COLO668 (cell line): ENCODE measurements around the gene TANGO2.

ENCODE experiments used
- DNase-seq: peaks from one replicate; lab custom pipeline; 2025; ENCODE audit not compliant: unreplicated experiment; lab: John Stamatoyannopoulos, UW

TANGO2 gene

GRCh38 chr22:19982991-19983578 lies 37.8 kb upstream of the TANGO2 start:
- DNase-seq, result peak; percentile 31

GRCh38 chr22:19983741-19984140 lies 37.2 kb upstream of the TANGO2 start:
- DNase-seq, result peak; percentile 56

GRCh38 chr22:19984201-19984753 lies 36.6 kb upstream of the TANGO2 start:
- DNase-seq, result peak; percentile 91

GRCh38 chr22:19984851-19985811 lies 35.8 kb upstream of the TANGO2 start:
- no peak for DNase-seq

DNA sequence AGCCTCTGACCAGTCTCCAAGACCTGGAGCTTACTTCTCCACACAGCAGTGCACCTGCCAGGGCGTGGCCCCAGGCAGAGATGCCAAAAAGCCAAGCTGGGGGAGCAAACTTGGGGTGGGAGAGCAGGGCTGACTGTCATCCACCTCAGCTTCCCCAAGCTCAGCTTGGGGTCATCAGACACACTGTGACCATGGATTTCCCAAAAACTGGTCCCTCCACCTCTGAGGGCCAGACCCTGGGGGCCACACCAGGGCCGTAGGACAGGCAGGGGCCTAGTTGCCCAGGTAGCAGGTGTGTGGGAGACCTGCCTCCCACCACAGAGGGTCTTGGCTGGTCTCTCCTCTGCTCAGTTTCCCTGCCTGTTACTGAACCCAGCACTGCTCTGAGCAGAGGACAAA lies 34.9 kb upstream of the TANGO2 start:
- peak; percentile 63 for DNase-seq

DNA sequence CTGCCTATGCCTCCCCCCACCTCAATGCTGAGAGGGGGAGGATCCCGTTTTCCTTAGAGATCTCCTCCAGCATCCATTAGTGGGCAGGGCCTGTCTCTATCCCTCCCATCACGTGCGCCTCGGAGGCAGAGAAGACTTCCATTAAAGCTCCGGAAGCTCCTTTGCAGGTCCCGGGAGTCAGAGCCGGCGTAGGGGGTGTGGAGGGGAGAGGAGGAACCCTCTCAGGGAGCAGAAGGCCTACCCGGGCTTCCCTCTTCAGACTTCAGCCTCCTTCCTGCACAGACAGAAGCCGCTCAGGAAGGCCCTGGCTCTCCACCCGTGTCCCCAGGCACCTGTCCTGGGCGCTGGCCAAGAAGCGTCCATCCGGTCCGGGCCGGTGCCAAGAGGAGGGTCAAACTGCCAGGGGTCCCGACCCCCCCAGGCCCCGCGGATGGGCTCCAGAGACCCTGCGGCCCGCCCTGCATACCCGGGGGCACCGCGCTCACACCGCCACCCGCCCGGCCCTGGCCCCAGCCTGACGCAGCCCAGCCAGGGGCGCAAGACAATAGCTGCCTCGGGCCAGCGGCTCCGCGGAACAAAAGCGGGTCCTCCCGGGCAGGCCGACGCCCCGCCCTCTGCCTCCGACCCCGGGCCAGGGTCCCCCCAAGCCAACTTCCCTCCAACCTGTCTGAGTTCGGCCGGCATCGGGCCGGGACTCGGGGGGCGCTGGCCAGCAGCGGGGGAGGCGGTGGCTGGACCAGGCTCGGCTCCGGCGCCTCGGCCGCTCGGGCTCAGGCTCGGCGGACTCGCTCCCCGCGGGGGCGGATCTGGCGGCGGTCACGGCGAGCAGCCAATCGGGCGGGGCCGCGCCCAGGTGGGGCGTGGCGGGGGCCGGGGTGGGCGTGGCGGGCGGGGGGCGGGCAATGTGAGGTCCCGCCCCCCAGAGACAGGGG lies 34.2 kb upstream of the TANGO2 start:
- DNase-seq, result peak; percentile 90

DNA sequence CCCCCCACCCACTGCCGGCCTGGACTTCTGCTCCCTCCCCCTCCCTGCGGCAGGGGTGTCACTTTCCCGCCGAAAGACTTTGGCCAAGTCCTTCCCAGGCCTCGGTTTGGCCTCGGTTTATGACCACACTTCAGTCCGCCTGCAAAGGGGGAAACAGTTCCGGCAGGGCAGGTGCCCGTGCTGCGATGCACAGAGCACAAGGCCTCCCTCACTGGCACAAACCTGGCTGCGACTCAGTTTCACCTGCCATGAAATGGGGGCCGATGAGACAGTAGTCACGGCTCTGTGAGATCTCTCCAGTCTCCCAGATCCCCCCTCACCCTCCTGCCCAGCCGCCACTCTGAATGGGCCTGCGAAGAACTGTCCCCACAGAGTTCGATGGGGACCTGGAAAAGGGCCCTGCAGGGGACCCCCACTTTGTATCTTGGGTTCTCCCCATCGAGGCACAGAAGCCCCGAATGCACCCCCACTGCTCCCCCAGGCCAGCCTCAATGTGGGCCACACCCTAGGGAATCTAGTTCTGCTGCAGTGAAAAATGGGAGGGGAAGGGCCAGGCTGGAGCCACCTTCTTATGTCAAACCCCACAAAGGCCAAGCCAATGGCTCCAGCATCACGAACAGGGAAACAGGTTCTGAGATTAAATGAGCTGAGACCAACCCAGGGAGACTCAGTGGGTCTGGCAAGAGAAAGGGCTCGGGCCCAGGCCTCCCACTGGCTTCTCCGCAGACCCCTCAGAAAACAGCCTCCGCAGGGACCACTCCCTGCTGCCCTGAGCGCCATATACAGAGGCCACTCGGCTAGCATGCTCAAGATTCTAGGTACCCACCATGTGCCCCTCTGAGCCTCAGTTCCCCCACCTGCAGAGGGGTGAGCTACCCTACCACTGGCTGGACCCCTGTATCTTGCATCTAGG lies 33.3 kb upstream of the TANGO2 start:
- DNase-seq, result no peak

- no peak for DNase-seq
Observed at GRCh38 chr22:19988331-19988808, 32.5 kb upstream of the TANGO2 start.

DNA sequence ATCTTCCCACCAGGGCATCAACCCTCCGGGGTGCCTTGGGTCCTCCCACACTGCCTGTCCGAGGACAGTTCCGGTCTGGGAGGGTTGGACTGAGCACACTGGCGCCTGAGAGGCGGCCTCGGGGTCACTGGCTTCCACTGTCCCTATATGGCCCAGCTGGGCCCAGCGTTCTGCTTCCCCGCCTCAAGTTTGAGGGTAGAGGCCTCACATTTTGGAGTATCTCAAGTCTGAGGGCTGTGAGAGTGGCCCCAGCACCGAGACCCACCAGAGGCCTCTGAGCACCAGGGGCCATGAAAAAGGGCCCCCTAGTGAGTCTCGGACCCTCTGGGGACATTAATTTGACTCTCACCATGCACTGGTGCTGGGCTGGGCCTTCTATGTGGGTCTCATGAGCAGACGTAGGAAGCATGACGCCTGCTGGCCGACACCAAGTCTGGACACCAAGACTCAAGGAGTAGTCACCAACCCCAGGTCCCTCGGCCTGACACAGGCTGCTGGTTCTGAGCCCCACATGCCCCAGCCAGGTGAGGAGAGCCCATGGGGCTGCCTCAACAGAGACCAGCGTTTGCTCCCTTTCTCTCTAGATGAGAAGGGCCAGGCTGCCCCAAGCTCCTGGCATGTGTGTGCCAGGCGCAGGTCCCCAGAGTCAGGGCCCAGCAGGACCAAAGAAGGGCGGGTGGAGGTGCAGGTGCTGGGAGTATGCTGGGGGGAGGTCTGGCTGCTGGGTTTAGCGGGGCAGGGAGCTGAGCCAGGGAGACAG lies 31.8 kb upstream of the TANGO2 start:
- no peak for DNase-seq

DNA sequence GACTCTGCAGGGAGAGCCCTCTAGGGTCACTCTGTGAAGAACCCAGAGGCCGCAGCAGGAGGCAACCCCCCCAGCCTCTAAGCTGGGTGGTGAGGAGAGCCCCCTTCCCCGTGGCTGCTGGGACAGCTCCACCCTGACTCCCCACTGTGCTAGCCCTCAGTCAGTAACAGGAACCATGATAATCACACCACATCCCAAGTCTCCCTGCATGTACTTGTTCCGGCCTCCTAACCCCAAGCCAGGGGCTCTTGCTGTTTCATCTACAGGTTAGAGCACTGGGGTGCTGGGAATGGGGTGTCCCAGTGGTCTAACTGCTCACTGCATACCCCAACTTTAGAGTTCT lies 31.2 kb upstream of the TANGO2 start:
- no peak for DNase-seq

DNA sequence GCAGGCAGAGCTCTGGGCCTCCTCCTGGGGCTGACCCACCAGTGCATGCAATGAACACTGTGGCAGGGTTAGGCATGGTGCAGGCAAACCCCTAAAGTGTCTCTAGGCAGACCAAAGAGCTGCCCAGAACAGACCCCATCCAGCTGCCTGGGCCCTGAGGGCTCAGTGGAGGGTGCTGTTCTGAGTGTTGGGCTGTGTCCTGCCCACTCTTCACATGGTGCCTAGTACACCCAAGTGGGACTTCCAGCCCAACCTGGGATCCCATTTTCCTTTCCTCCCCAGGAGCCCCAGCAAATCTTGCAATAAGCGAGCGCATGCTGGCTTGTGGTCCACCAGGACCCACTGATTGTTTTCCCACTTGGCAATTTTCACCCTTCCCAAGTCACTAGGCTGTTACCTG lies 30.7 kb upstream of the TANGO2 start:
- no peak for DNase-seq

- DNase-seq, result no peak
Observed at GRCh38 chr22:19990609-19991394, 30.1 kb upstream of the TANGO2 start.

DNA sequence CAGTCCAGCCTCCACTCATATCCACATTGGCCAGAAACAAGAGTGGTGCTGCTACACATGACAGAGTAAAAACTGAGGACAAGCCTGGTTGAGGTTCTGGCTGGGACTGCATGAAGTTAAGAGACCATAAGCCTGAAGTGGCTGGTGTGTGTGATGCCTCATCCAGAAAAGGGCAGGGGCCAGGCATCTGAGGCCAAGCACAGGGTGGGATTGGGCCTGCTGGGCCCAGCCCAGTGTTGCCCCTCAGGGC lies 29.6 kb upstream of the TANGO2 start:
- DNase-seq, result no peak

DNA sequence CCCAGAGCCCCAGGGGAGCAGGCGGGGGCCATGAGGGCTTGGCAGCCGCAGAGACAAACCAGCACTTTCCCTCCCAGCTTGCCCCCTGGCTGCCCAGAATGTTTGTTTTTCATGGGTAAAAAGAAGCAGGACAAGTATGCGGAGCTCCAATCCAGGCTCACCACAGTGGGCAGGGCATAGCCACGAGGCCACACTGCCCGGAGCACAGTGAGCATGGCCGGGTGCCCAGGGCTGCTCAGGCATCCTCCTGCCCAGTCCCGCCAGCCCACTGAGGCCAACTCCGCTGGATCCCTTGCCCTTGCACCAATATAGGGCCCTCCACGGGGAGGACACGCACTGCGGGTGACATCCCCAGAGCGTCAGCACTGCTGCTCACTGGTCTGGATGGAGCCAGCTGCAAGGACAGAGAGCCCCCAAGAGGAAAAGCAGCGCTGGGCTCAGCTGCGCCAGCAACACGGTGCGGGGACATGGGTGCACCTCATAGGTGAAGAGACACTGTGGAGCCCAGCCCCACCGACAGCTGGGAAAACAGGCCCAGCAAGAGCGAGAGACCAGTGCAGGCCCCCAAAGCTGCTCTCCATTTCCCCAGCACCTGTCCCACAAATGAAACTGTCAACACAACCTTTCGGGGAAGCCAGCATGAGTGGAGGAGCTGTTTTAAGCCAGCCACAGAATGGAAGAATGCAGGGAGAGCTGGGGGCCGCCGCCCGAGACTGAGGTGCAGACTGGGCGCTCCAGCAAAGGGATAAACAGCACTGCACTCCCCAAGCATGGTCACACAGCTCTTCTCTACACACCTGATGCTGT lies 29.1 kb upstream of the TANGO2 start:
- peak; percentile 21 for DNase-seq

GRCh38 chr22:19992481-19992911 lies 28.4 kb upstream of the TANGO2 start:
- no peak for DNase-seq

DNA sequence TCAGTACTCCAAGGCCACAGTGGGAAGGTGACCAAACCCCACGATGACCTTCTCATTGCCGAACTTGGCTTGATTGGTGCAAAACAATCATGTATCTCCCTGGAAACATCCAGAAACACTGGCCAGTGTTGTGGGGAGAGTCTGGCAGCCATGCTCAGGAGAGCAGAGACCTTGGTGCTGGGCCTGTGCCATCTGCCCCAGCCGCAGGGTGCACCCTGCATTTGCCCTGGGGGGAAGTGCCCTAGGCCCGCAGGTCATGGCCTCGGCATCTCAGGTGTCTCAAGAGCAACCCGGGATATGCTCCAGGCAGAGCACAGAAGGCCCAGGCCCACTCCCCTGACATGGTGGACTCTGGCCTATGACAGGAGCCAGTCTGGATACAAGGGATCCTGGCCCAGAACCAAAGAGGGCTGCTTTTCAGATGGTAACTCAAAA lies 28.0 kb upstream of the TANGO2 start:
- no peak for DNase-seq

GRCh38 chr22:19993926-19994325 lies 27.0 kb upstream of the TANGO2 start:
- DNase-seq, result no peak
